AG09319 (cell line): ENCODE data around the gene HOXD4.

Experiments used
- DNase-seq: peaks from one replicate; pipeline ENCODE4 v3.0.0-alpha.2; 2010; ENCODE audit warnings: low read depth; ENCODE audit errors: extremely low read depth
- CTCF ChIP-seq: IDR thresholded peaks from 2 replicates; pipeline ENCODE4 v1.5.1; 2011; ENCODE audit warnings: low read depth, mild to moderate bottlenecking, inconsistent platforms, low read length, moderate library complexity

The HOXD4 gene

GRCh38 chr2:176147800-176148496 is 3.4 kb upstream of the HOXD4 start:
- no peak for DNase-seq
- no peak for TF ChIP-seq CTCF

DNA sequence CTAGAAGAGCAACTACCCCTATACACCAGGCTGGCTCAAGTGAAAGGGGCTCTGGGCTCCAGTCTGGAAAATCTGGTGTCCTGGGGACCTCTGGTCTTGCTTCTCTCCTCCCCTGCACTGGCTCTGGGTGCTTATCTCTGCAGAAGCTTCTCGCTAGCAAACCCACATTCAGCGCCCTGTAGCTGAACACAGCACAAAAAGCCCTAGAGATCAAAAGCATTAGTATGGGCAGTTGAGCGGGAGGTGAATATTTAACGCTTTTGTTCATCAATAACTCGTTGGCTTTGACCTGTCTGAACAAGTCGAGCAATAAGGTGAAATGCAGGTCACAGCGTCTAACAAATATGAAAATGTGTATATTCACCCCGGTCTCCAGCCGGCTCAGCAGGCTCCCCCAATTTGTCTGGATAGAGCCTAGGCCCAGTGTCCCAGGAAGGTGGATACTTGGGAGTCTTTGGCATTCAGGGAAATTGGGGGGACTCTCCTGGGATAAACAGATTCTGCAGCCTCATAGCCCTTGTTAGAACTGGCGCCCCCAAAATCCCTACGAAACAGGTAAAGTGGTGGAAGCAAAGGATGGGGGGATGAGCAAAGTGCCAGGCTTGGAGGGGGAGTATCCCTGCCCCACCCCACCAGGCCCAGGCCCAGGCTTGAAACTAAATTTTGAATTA is 2.5 kb upstream of the HOXD4 start:
- no peak for TF ChIP-seq CTCF
- no peak for DNase-seq

DNA sequence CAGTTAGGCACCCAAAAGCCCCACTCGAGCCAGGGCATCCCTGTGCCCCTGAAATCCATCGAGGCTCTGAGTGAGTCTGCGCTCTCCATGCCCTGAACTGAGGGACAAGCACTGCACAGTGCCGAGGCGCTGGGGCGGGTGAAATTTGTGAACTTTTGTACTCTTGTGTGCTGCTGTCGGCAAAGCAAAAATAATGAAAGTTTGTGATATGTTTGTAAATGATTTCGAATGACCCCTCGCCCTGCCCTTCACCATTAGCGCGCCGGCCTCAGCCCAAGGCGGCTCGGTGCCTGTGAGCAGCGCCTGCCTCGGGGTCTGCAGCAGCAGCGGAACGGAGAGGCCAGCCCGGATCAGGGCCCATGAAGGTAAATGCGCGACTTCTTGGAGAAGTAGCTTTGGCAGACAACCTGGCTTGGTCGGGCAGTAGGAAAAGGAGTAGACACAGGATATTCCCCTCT is 1.8 kb upstream of the HOXD4 start:
- TF ChIP-seq CTCF, result no peak
- no peak for DNase-seq

DNA sequence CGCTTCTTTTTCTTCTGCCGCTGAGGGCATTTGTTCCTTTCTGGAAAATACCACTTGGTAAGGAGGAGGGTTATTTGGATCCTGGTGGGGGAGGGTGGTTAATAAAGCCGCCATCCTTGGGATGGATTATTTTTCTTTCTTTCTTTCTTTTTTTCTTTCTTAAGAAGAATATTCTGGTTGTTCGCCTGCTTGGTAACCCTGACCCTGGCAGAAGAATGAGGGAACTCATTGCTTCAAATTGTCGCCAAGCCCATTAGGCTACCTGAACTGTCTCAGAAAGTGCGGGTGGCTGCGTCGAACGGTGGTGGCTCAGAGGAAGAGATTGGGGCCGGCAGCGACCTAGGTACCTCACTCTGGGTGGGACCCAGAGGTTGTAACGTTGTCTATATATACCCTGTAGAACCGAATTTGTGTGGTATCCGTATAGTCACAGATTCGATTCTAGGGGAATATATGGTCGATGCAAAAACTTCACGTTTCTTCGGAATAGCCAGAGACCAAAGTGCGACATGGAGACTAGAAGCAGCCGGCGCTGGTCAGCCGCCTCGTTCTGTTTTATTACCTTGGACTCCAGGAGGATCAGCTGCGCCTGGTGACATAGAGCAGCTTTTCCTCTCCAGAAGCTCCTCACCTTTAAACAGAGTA is 1.3 kb upstream of the HOXD4 start:
- no peak for TF ChIP-seq CTCF
- no peak for DNase-seq

DNA sequence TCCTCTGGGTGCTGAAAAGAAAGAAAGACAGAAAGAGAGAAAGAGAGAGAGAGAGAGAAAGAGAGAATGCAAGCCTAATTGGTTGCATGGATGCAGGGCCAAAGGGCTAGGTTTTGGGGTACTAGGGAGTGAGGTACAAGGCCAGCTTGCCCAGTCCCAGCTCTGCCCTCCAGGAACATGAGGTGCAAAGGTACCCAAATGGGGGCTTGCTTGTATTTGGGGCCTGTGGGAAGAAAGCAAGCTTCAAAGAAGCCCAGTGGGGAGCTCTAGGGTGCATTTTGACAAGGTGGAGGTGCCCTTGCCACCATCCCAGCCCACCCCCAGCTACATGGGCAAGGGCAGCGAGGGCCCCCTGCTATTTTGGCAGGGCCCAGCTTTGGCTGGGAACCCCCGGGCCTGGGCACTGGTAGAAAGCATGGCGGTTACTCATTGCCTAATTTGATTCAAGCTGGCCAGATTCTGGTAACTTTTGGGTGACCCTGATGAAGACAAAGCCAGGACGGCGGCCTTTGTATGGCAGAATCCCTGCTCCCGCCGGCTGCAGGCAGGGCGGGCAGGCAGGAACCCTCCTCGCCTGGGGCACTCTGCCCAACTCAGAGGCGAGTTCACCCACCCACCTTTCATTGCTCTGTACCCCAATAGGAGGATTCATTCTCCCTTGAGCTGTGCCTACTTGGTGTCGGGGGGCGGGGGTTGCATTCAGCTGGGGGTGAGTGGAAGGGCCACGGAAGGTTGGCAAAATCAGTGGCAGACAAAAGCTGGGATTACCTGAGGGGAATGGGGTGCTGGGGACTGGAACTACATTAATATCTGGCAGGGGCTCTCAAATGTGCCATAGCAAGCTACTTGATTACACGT is 537 bp upstream of the HOXD4 start:
- no peak for TF ChIP-seq CTCF
- no peak for DNase-seq

DNA sequence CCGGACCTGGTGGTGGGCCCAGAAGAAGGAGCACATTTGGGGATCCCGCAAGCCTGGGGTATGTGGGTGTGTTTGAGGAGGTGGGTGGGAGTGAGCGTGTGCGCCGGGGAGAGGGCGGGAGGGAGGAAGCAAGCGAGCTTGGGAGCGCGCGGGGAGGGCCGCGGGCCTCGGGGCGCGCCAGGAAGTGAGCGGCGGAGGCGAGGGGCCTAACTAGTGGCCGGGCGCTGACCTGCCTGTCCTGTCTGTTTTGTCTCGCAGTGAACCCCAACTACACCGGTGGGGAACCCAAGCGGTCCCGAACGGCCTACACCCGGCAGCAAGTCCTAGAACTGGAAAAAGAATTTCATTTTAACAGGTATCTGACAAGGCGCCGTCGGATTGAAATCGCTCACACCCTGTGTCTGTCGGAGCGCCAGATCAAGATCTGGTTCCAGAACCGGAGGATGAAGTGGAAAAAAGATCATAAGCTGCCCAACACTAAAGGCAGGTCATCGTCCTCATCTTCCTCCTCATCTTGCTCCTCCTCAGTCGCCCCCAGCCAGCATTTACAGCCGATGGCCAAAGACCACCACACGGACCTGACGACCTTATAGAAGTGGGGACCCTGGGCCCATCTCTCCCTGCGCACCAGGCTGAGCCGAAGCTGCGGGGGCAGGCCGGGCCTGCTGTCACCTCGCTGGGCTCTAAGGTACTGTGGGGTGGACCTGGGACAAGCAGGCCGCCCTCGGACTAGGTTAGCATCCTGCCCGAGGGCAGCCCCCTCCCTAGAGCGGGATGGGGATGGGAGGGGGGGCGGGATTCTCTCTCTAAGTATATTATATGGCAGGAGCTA is 1.2 kb downstream of the HOXD4 start:
- TF ChIP-seq CTCF, result no peak
- DNase-seq, result no peak
